HG03135 (cell line): ENCODE results near the gene NDUFS2.

Experiments
- ATAC-seq: cut with Tn5 transposase; IDR thresholded peaks from one replicate; pipeline ENCODE4 v1.9.1; 2021; ENCODE audit warnings: mild to moderate bottlenecking, moderate library complexity; ENCODE audit not compliant: unreplicated experiment

NDUFS2 gene

GRCh38 chr1:161201836-161202712 is at the start of gene NDUFS2:
TSS of gene NDUFS2 (plus strand) at chr1:161202367. CDS start at chr1:161202386, 19 bp downstream.
- ATAC-seq, result peak; percentile 97

GRCh38 chr1:161153176-161153575 is 49.0 kb upstream of the NDUFS2 start:
- no peak for ATAC-seq

GRCh38 chr1:161153682-161154337 is 48.4 kb upstream of the NDUFS2 start, which contains the start of gene UFC1:
TSS of gene UFC1 (plus strand) at chr1:161153978. CDS start at chr1:161153998, 20 bp downstream.
- ATAC-seq, result peak; percentile 68

- no peak for ATAC-seq
Observed at GRCh38 chr1:161157867-161158266, 44.3 kb upstream of the NDUFS2 start.

GRCh38 chr1:161158316-161159010 is 43.7 kb upstream of the NDUFS2 start:
- no peak for ATAC-seq

GRCh38 chr1:161159087-161159912 is 42.9 kb upstream of the NDUFS2 start, which contains the start of gene USP21:
TSS of gene USP21 (plus strand) at chr1:161159500. CDS start at chr1:161160641, 1,141 bp downstream.
- ATAC-seq, result peak; percentile 71

GRCh38 chr1:161159913-161160243 is 42.3 kb upstream of the NDUFS2 start:
- ATAC-seq, result peak; percentile 4

- no peak for ATAC-seq
Observed at GRCh38 chr1:161160671-161161145, 41.5 kb upstream of the NDUFS2 start.

- no peak for ATAC-seq
Observed at GRCh38 chr1:161161652-161162051, 40.5 kb upstream of the NDUFS2 start.

GRCh38 chr1:161162052-161162451 is 40.1 kb upstream of the NDUFS2 start:
- no peak for ATAC-seq

GRCh38 chr1:161162806-161163205 is 39.4 kb upstream of the NDUFS2 start:
- no peak for ATAC-seq

- no peak for ATAC-seq
Observed at GRCh38 chr1:161163793-161164192, 38.4 kb upstream of the NDUFS2 start.

- no peak for ATAC-seq
Observed at GRCh38 chr1:161164901-161165610, 37.1 kb upstream of the NDUFS2 start.

GRCh38 chr1:161165742-161166668 is 36.2 kb upstream of the NDUFS2 start, which contains the start of gene PPOX:
TSS of gene PPOX (plus strand) at chr1:161166426. CDS start at chr1:161166848, 422 bp downstream.
- peak; percentile 89 for ATAC-seq

GRCh38 chr1:161166669-161167548 is 35.3 kb upstream of the NDUFS2 start:
- no peak for ATAC-seq

- ATAC-seq, result no peak
Observed at GRCh38 chr1:161168906-161169305, 33.3 kb upstream of the NDUFS2 start.

GRCh38 chr1:161171191-161171590 is 31.0 kb upstream of the NDUFS2 start:
- no peak for ATAC-seq

- no peak for ATAC-seq
Observed at GRCh38 chr1:161171696-161172095, 30.5 kb upstream of the NDUFS2 start.
